Measurements from ENCODE around the gene ZNF487. TPM values are rescaled to one million over a fixed set of nuclear protein-coding genes. Genes with fewer than 3 reads are reported as not detected.
"Not testable (repeated sequence)": the region's sequence is repeated elsewhere in the genome, so short reads cannot be mapped to it uniquely, and the experiment has no call there.

The ZNF487 gene
- polyA plus RNA-seq, 3 donors from 2014 or later, result 7.7 to 15.8 (median 13.0) TPM

- not testable (repeated sequence) for H3K9me3 Mint-ChIP-seq, H3K36me3 Mint-ChIP-seq, DNase-seq
- Mint-ChIP-seq H3K27ac (peak overlapping the region; percentile 98 to 100 (median 99)), H3K4me1 (peaks cover 51% of the 10 kb centered on the region in 2 donors), H3K4me3 (peak overlapping the region in 3 of 5 donors; percentile 20 to 99 (median 92)), H3K27me3 (ENCODE audit: low read depth in 3 of 3) (peaks cover 9 to 18% (median 10%) of the 10 kb centered on the region in 3 donors)
These were observed 19.6 kb downstream of the ZNF487 start for GRCh38 chr10:43456561-43456960.

- H3K4me3 Mint-ChIP-seq, result peak overlapping the region in 2 of 5 donors; percentile 37 to 41
These were observed 21.3 kb downstream of the ZNF487 start for GRCh38 chr10:43458227-43458626.

GRCh38 chr10:43461950-43462349 lies 25.0 kb downstream of the ZNF487 start:
- Mint-ChIP-seq H3K27me3 (ENCODE audit: low read depth in 3 of 3) (no peaks in the 10 kb centered on the region), H3K36me3 (peaks cover 0 to 3% (median 0%) of the 10 kb centered on the region in 3 donors), H3K4me1 (peaks cover 8 to 10% of the 10 kb centered on the region in 2 donors), H3K27ac (peak overlapping the region in 5 of 6 donors; percentile 6 to 56 (median 37)), H3K9me3 (no peaks in the 10 kb centered on the region), H3K4me3 (no peak overlapping the region)
- peak; percentile 66 to 70 (median 69) for DNase-seq

More at GRCh38 chr10:43458227-43458626, 21.3 kb downstream of the ZNF487 start:
- peaks cover 40 to 41% of the 10 kb centered on the region in 2 donors for H3K4me1 Mint-ChIP-seq
- no peaks in the 10 kb centered on the region for H3K36me3 Mint-ChIP-seq
- peak overlapping the region in 5 of 6 donors; percentile 36 to 78 (median 61) for H3K27ac Mint-ChIP-seq
- H3K9me3 Mint-ChIP-seq, result no peaks in the 10 kb centered on the region
- DNase-seq, result no peak
- H3K27me3 Mint-ChIP-seq (ENCODE audit: low read depth in 3 of 3), result peaks cover 6 to 11% (median 8%) of the 10 kb centered on the region in 3 donors

- not testable (repeated sequence) for H3K27me3 Mint-ChIP-seq (ENCODE audit: low read depth in 3 of 3); H3K4me3 Mint-ChIP-seq; H3K27ac Mint-ChIP-seq; DNase-seq; H3K36me3 Mint-ChIP-seq; H3K4me1 Mint-ChIP-seq; H3K9me3 Mint-ChIP-seq
These were observed 28.3 kb downstream of the ZNF487 start for GRCh38 chr10:43465086-43465735.

- H3K27me3 Mint-ChIP-seq (ENCODE audit: low read depth in 3 of 3); H3K27ac Mint-ChIP-seq: not testable (repeated sequence)
These were observed 28.8 kb downstream of the ZNF487 start for GRCh38 chr10:43465736-43466120.

GRCh38 chr10:43471146-43471545 lies 34.2 kb downstream of the ZNF487 start:
- DNase-seq, result no peak
- H3K27ac Mint-ChIP-seq, result no peak overlapping the region
- no peak overlapping the region for H3K4me3 Mint-ChIP-seq
- H3K27me3 Mint-ChIP-seq (ENCODE audit: low read depth in 3 of 3), result no peaks in the 10 kb centered on the region
- no peaks in the 10 kb centered on the region for H3K9me3 Mint-ChIP-seq
- H3K4me1 Mint-ChIP-seq, result no peaks in the 10 kb centered on the region
- peaks cover 0 to 7% (median 3%) of the 10 kb centered on the region in 3 donors for H3K36me3 Mint-ChIP-seq

More at GRCh38 chr10:43465736-43466120, 28.8 kb downstream of the ZNF487 start:
- not testable (repeated sequence) for H3K9me3 Mint-ChIP-seq, H3K4me3 Mint-ChIP-seq, DNase-seq, H3K4me1 Mint-ChIP-seq, H3K36me3 Mint-ChIP-seq

- H3K27ac Mint-ChIP-seq, result no peak overlapping the region
- H3K36me3 Mint-ChIP-seq, result peaks cover 7 to 11% (median 9%) of the 10 kb centered on the region in 3 donors
- H3K9me3 Mint-ChIP-seq, result no peaks in the 10 kb centered on the region
- H3K4me3 Mint-ChIP-seq, result no peak overlapping the region
- no peaks in the 10 kb centered on the region for H3K4me1 Mint-ChIP-seq
- H3K27me3 Mint-ChIP-seq (ENCODE audit: low read depth in 3 of 3), result no peaks in the 10 kb centered on the region
- DNase-seq, result no peak
These were observed 35.2 kb downstream of the ZNF487 start for GRCh38 chr10:43471935-43472720.

GRCh38 chr10:43479275-43479674 lies 42.4 kb downstream of the ZNF487 start:
- DNase-seq, result no peak
- Mint-ChIP-seq H3K9me3 (peaks cover 13 to 33% (median 26%) of the 10 kb centered on the region in 6 donors), H3K27ac (no peak overlapping the region), H3K36me3 (peaks cover 29 to 45% (median 39%) of the 10 kb centered on the region in 3 donors), H3K4me1 (no peaks in the 10 kb centered on the region), H3K4me3 (no peak overlapping the region), H3K27me3 (ENCODE audit: low read depth in 3 of 3) (no peaks in the 10 kb centered on the region)

GRCh38 chr10:43482319-43483078 lies 45.6 kb downstream of the ZNF487 start:
- Mint-ChIP-seq H3K4me1 (no peaks in the 10 kb centered on the region), H3K9me3 (peaks cover 21 to 46% (median 43%) of the 10 kb centered on the region in 6 donors)

GRCh38 chr10:43491855-43492254 lies 54.9 kb downstream of the ZNF487 start:
- Mint-ChIP-seq H3K27ac (peak overlapping the region in 5 of 6 donors; percentile 35 to 72 (median 41)), H3K36me3 (peaks cover 0 to 11% (median 6%) of the 10 kb centered on the region in 3 donors), H3K4me3 (peak overlapping the region in 1 of 5 donors; percentile 5), H3K27me3 (ENCODE audit: low read depth in 3 of 3) (peaks cover 0 to 5% (median 2%) of the 10 kb centered on the region in 3 donors), H3K9me3 (peaks cover 0 to 5% (median under 1%) of the 10 kb centered on the region in 6 donors), H3K4me1 (peaks cover 7 to 9% of the 10 kb centered on the region in 2 donors)
- DNase-seq, result peak; percentile 28 to 44 (median 43)

More at GRCh38 chr10:43482319-43483078, 45.6 kb downstream of the ZNF487 start:
- peaks cover 34 to 50% (median 42%) of the 10 kb centered on the region in 3 donors for H3K36me3 Mint-ChIP-seq
- H3K4me3 Mint-ChIP-seq, result no peak overlapping the region
- DNase-seq, result no peak
- H3K27ac Mint-ChIP-seq, result no peak overlapping the region
- H3K27me3 Mint-ChIP-seq (ENCODE audit: low read depth in 3 of 3), result no peaks in the 10 kb centered on the region

GRCh38 chr10:43502931-43503330 lies 66.0 kb downstream of the ZNF487 start:
- Mint-ChIP-seq H3K9me3 (no peaks in the 10 kb centered on the region), H3K36me3 (peaks cover 9 to 19% (median 12%) of the 10 kb centered on the region in 3 donors), H3K27me3 (ENCODE audit: low read depth in 3 of 3) (peaks cover 0 to 4% (median 0%) of the 10 kb centered on the region in 3 donors), H3K4me3 (no peak overlapping the region), H3K27ac (peak overlapping the region in 1 of 6 donors; percentile 42), H3K4me1 (no peaks in the 10 kb centered on the region)
- DNase-seq, result no peak

GRCh38 chr10:43524434-43525247 lies 87.7 kb downstream of the ZNF487 start:
- DNase-seq, result peak in 1 of 3 donors; percentile 5
- H3K27me3 Mint-ChIP-seq (ENCODE audit: low read depth in 3 of 3), result peaks cover 0 to 2% (median 0%) of the 10 kb centered on the region in 3 donors
- no peak overlapping the region for H3K4me3 Mint-ChIP-seq
- H3K4me1 Mint-ChIP-seq, result no peaks in the 10 kb centered on the region
- H3K9me3 Mint-ChIP-seq, result peaks cover 60 to 91% (median 88%) of the 10 kb centered on the region in 6 donors
- no peak overlapping the region for H3K27ac Mint-ChIP-seq
- peaks cover 38 to 46% (median 41%) of the 10 kb centered on the region in 3 donors for H3K36me3 Mint-ChIP-seq
